ENCODE results near the gene CTTNBP2.
A peak's percentile ranks its signal among the peaks of the same experiment; 100 is the strongest.

GRCh38 chr7:117750612-117751563, 122.4 kb downstream of the CTTNBP2 start:
- TF ChIP-seq EZH2 (IDR thresholded peaks at IDR 0.05; ENCODE audit: low read length, missing control alignments) (no peak), CTCF (conservative IDR thresholded peaks at IDR 0.05 in 1 of 2, IDR thresholded peaks at IDR 0.05 in 1 of 2; ENCODE audit: low read depth in 1 of 2, low read length in 2 of 2) (peak; percentile 55 to 64)

Measured in fibroblast of lung (primary cell).